GM18951 (cell line): ENCODE data around the gene NRROS.

ENCODE experiments used
- POLR2A ChIP-seq: IDR thresholded peaks from 4 replicates; pipeline ENCODE4 v1.6.1; 2011; ENCODE audit warnings: mild to moderate bottlenecking; ENCODE audit not compliant: insufficient read length, insufficient read depth; ENCODE audit errors: extremely low read depth
- in situ Hi-C: fragments of 300-500 bp; cut with MboI; formaldehyde crosslinking; loops from one replicate; pipeline ENCODE4 v1.12.0; 2022; ENCODE audit warnings: low sequenced_read_pairs, mixed read lengths, inconsistent platforms; ENCODE audit not compliant: unreplicated experiment

Gene NRROS

DNA sequence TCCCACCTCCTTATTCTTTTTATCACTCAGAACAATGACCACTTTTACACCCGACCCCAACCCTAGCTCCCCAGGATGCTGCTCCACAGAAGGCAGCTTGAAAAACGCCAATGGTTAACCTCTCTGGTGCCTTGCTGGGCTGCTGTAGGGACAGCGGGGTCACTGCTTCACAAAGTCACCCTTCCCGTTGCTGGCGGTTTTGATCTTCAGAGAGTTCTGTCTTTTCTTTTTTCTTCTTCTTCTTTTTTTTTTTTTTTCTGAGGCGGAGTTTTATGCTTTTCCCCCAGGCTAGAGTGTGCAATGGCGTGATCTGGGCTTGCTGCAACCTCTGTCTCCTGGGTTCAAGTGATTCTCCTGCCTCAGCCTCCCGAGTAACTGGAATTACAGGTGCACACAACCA lies 51.9 kb downstream of the NRROS start:
- in situ Hi-C loops: loop anchor here (25.0 kb wide), 1 partner anchor 429 kb away; no protein-coding TSS in a partner anchor
- no peak for TF ChIP-seq POLR2A

DNA sequence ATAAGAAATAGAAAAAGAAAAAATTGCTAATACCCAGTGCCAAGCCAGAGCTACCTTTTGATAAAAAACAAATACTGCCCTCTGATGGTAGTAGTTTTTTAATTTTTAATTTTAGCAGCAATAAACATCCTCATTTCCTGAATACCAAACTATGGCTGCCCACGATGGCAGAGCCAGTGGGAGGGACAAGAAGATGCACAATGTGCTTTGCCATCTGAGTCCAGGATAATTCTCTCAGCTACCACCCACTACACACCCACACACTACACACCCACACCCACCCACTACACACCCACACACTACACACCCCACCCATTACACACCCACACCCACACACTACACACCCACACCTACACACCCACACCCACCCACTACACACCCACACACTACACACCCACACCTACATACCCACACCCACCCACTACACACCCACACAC lies 54.7 kb downstream of the NRROS start:
- no peak for TF ChIP-seq POLR2A
- in situ Hi-C loops: loop anchor here (25.0 kb wide), 1 partner anchor 432 kb away; no protein-coding TSS in a partner anchor

DNA sequence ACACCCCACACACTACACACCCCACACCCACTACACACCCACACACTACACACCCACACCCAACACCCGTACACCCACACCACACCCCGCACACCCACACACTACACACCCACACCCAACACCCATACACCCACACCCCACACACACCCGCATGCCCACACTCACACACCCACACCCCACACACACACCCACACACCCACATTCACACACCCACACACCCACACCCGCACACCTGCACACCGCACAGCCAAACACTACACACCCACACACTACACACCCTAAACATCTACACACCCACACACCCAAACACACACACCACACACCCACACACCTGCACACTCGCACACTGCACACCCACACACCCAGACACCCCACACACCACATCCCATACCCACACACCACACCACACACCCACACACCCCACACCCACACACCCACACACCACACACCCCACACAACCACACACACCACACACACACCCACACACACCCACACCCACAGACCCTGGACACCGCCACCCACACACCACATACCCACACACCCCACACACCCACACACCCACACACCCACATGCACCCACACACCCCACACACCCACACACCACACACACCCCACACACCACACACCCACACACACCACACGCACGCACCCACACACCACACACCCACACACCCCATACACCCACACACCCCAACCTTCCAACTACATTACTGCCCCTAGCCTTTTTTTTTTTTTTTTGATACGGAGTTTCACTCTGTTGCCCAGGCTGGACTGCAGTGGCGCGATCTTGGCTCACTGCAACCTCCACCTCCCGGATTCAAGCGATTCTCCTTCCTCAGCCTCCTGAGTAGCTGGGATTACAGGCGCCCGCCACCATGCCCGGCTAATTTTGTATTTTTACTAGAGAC lies 55.7 kb downstream of the NRROS start:
- in situ Hi-C loops: loop anchor here (25.0 kb wide), 1 partner anchor 433 kb away; no protein-coding TSS in a partner anchor

DNA sequence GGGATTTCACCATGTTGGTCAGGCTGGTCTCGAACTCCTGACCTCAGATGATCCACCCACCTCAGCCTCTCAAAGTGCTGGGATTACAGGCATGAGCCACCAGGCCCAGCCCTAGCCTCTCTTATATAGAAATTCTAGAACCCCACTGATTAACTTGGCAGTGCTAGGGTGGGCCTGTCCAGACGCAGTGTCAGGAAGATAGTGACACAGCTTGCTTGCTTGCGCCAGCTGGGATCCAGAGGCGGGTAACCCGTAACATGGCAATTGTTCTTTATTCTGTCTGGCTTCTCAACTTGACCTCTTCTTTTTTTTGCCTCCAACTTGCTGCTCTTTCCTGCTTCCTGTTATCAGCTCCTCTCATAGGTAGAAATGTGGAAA lies 56.3 kb downstream of the NRROS start:
- in situ Hi-C loops: loop anchor here (25.0 kb wide), 1 partner anchor 434 kb away; no protein-coding TSS in a partner anchor
- TF ChIP-seq POLR2A: no peak

More for the DNA sequence above, 55.7 kb downstream of the NRROS start:
- TF ChIP-seq POLR2A: no peak

DNA sequence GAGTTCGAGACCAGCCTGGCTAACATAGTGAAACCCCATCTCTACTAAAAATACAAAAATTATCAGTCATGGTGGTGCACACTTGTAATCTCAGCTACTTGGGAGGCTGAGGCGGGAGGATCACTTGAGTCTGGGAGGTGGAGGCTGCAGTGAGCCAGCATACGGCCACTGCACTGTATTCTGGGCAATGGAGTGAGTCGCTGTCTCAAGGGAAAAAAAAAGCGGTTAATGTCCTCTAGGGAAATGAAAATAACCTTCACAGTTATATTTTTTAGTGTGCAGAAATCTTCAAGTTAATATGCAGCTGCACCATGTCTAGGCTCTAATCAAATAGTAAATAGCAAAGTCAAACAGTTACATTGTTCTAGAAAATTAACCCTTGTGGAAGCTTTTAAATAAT lies 57.8 kb downstream of the NRROS start:
- in situ Hi-C loops: loop anchor here (25.0 kb wide), 1 partner anchor 435 kb away; no protein-coding TSS in a partner anchor
- TF ChIP-seq POLR2A: no peak

DNA sequence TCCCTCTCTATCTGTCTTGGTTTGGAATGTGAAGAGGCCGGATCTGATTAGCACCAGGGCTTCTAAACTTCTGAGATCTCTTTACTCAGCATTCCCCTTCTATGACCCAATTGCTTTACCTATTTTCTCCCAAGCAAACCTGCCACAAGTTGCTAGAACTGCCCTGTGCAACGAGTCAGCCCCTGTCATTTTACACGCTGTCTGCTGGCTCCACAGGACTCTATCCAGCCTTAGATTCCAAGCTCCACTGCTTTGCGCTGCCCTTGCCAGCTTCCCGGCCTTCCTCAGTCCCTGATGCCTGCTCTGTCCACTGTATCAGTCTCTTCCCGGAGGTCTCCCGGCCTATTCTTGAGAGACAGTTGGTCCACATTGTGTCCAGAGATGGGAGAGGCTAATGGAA lies 60.3 kb downstream of the NRROS start:
- in situ Hi-C loops: loop anchor here (25.0 kb wide), 1 partner anchor 437 kb away; no protein-coding TSS in a partner anchor
- no peak for TF ChIP-seq POLR2A

DNA sequence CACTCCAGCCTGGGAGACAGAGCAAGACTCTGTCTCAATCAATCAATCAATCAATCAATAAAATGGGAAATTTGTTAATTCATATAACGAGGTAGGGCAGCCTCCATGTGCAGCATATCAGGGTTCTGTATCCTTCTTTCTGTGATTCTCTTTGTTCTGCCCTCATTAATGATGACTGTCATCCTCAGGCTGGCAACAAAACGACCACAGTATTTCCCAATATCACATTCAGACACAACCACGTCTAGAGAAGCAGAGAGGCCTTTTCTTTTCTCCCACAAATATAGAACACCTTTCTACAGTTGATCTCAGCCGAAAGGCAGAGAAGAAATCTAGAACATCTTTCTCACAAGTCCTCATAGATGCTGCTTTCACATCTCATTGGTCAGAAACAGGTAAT lies 61.3 kb downstream of the NRROS start:
- TF ChIP-seq POLR2A: no peak
- in situ Hi-C loops: no loop called here

DNA sequence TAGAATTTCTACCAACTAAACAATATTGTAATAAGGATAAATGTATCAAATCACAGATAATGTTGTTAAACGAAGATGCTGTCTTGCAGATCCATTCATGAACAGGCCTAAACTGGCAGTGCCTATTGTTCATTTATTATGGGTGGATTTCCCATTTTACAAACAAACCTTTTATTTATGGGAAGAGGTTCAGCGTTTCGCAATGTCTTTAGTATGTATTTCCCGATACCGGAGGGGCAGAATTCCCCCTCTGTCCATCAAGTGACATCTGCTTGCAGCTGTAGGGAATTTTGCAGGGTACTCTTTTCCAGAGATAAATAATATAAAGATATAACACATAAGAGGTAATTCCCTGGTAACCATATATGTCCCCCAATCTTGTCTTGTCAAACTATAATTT lies 66.8 kb downstream of the NRROS start:
- in situ Hi-C loops: no loop called here
- no peak for TF ChIP-seq POLR2A

DNA sequence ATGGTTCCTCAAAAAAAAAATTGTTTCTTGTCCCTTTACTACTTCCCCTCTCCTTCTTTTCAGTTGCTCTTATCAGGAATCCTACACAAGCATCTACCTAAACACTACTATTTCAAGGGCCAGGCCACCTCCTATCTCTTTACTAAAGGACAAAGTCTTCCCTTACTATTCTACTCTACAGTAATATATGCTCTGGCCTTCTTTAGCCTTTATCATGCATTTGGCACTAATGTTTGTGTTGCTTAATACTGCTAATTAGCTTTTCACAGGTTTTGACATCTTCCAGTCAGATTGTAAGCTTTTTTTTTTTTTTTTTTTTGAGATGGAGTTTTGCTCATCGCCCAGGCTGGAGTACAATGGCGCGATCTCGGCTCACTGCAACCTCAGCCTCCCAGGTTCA lies 67.2 kb downstream of the NRROS start:
- no peak for TF ChIP-seq POLR2A
- in situ Hi-C loops: no loop called here

DNA sequence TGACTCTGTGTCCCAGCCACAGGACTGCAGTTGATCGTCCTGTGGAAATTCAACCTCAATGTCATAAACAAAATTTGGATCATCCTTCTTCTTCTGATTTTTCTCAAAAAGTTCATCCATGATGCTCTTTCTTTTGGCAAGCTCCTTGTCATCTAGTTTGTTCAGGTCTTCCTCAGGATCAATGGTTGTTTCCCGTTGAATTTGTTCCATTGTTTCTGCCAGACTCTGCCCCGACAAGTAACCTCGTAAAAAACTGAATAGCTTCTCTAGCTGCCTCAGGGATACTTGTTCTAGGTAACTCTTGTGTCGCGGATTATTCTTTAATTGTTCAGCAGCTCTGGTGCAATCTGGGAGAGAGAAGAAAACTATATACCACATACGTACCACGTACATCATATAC lies 68.1 kb downstream of the NRROS start:
- no peak for TF ChIP-seq POLR2A
- in situ Hi-C loops: no loop called here

DNA sequence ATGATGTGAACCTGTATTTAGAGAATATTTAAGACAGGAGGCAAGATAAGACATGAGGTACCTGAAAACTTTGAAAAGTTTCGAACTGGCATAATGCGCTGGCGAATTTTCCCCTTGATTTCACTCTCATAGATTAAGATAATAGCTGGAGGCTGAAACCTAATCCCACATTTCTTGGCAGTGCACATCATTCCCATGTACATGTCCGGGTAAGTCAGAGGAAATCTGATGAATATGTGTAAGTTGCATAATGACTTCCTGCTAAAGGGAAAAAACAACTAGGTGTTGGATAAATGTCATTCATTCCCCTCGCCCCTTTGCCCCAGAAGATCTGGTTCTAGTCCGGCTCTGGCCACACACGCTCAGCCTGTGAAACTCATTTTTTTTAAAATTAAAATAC lies 69.0 kb downstream of the NRROS start:
- in situ Hi-C loops: no loop called here
- TF ChIP-seq POLR2A: no peak
